EL (cell line): ENCODE data around the gene SIRT6.
"Not testable (repeated sequence)": the region's sequence is repeated elsewhere in the genome, so short reads cannot be mapped to it uniquely, and the experiment has no call there.

ENCODE experiments used
- DNase-seq: peaks from one replicate; pipeline ENCODE4 v3.0.0-alpha.2; 2016

The SIRT6 gene

GRCh38 chr19:4173479-4174212 lies 8.7 kb downstream of the SIRT6 start:
- no peak for DNase-seq

GRCh38 chr19:4172861-4173473 lies 9.4 kb downstream of the SIRT6 start:
- DNase-seq, result peak; percentile 35

GRCh38 chr19:4171676-4172075 lies 10.7 kb downstream of the SIRT6 start:
- DNase-seq, result no peak

- DNase-seq, result no peak
Measured at GRCh38 chr19:4164262-4164661, 18.1 kb downstream of the SIRT6 start.

- no peak for DNase-seq
Measured at GRCh38 chr19:4161415-4162077, 20.8 kb downstream of the SIRT6 start.

- not testable (repeated sequence) for DNase-seq
Measured at GRCh38 chr19:4157971-4158370, 24.4 kb downstream of the SIRT6 start.

- no peak for DNase-seq
Measured at GRCh38 chr19:4157164-4157563, 25.2 kb downstream of the SIRT6 start.

GRCh38 chr19:4154571-4155312 lies 27.6 kb downstream of the SIRT6 start:
- DNase-seq, result no peak

GRCh38 chr19:4152241-4152998 lies 29.9 kb downstream of the SIRT6 start:
- DNase-seq, result no peak

- no peak for DNase-seq
Measured at GRCh38 chr19:4151623-4152022, 30.7 kb downstream of the SIRT6 start.

- no peak for DNase-seq
Measured at GRCh38 chr19:4149518-4150288, 32.7 kb downstream of the SIRT6 start.

- peak; percentile 50 for DNase-seq
Measured at GRCh38 chr19:4144666-4145249, 37.6 kb downstream of the SIRT6 start.

GRCh38 chr19:4142916-4143315 lies 39.4 kb downstream of the SIRT6 start:
- DNase-seq, result not testable (repeated sequence)

- peak; percentile 67 for DNase-seq
Measured at GRCh38 chr19:4140237-4140711, 42.1 kb downstream of the SIRT6 start.

GRCh38 chr19:4139614-4140236 lies 42.6 kb downstream of the SIRT6 start:
- peak; percentile 70 for DNase-seq

- no peak for DNase-seq
Measured at GRCh38 chr19:4138445-4138844, 43.9 kb downstream of the SIRT6 start.

- no peak for DNase-seq
Measured at GRCh38 chr19:4136680-4137088, 45.7 kb downstream of the SIRT6 start.

GRCh38 chr19:4135386-4135785 lies 47.0 kb downstream of the SIRT6 start:
- not testable (repeated sequence) for DNase-seq

- no peak for DNase-seq
Measured at GRCh38 chr19:4134351-4134750, 48.0 kb downstream of the SIRT6 start.

- DNase-seq, result peak; percentile 75
Measured at GRCh38 chr19:4130744-4131438, 51.5 kb downstream of the SIRT6 start.
